ENCODE results near the gene VEGFA. TPM values are rescaled to one million over a fixed set of nuclear protein-coding genes. Genes with fewer than 3 reads are reported as not detected.

VEGFA gene
- total and polyA plus RNA-seq, 2 of the 8 experiments (the other 6 are each of a cell fraction or from before 2014, with no cell fraction given): 42.2 to 58.5 TPM

GRCh38 chr6:43743682-43744381, 26.2 kb upstream of the VEGFA start (continued):
- TF ChIP-seq CHD7 (IDR thresholded peaks at IDR 0.05; ENCODE audit: insufficient replicate concordance, low read length) (no peak), BACH1 (IDR thresholded peaks at IDR 0.05; ENCODE audit: low read length) (no peak), USF2 (IDR thresholded peaks at IDR 0.05; ENCODE audit: low read length) (no peak), EZH2 (IDR thresholded peaks at IDR 0.05; ENCODE audit: low read depth, low read length, severe bottlenecking) (no peak), TBP (IDR thresholded peaks at IDR 0.05; ENCODE audit: low read depth, low read length) (no peak), ASH2L (IDR thresholded peaks at IDR 0.05; ENCODE audit: low read length) (no peak), EGR1 (IDR thresholded peaks at IDR 0.05; ENCODE audit: borderline replicate concordance, low read depth, low read length) (no peak)
